LNCAP (cell line): ENCODE data around the gene MACROD2.
A peak's percentile ranks its signal among the peaks of the same experiment; 100 is the strongest.

Experiments
- TF ChIP-seq, protein P1 (sequence below): fragments of 450-650 bp; IDR thresholded peaks from 2 replicates; pipeline ENCODE4 v1.5.1; 2017; ENCODE audit warnings: mild to moderate bottlenecking

MACROD2 gene

GRCh38 chr20:16005021-16005914 is 2010.0 kb downstream of the MACROD2 start:
- TF ChIP-seq, protein P1, sequence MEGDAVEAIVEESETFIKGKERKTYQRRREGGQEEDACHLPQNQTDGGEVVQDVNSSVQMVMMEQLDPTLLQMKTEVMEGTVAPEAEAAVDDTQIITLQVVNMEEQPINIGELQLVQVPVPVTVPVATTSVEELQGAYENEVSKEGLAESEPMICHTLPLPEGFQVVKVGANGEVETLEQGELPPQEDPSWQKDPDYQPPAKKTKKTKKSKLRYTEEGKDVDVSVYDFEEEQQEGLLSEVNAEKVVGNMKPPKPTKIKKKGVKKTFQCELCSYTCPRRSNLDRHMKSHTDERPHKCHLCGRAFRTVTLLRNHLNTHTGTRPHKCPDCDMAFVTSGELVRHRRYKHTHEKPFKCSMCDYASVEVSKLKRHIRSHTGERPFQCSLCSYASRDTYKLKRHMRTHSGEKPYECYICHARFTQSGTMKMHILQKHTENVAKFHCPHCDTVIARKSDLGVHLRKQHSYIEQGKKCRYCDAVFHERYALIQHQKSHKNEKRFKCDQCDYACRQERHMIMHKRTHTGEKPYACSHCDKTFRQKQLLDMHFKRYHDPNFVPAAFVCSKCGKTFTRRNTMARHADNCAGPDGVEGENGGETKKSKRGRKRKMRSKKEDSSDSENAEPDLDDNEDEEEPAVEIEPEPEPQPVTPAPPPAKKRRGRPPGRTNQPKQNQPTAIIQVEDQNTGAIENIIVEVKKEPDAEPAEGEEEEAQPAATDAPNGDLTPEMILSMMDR = no peak

- TF ChIP-seq, protein P1 = no peak
Measured at GRCh38 chr20:16005915-16006493, 2010.7 kb downstream of the MACROD2 start.

- TF ChIP-seq, protein P1 = no peak
Measured at GRCh38 chr20:16007164-16007563, 2011.8 kb downstream of the MACROD2 start.

DNA sequence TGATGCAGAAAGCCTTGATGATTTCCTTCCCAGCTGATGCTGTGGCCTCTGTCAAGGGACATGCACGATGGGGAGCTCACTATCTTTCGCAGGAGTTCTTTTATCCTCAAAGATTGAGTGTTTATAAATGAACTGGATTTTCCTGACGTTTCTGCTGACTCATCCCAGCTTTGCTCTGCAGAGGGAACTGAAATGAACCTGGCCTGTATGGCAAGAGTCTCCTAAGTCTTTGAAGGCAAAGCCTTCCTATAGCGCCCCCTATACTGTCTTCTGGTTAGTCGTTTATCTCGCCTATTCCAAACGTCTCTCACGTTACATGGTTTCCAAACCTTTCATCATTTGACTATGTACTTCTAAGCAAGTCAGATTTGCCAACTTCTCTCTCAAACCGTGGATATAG is 2012.6 kb downstream of the MACROD2 start:
- TF ChIP-seq, protein P1 = peak; percentile 26; the same call in 1 of the 2 replicates

GRCh38 chr20:16011056-16011455 is 2015.7 kb downstream of the MACROD2 start:
- TF ChIP-seq, protein P1 = no peak

DNA sequence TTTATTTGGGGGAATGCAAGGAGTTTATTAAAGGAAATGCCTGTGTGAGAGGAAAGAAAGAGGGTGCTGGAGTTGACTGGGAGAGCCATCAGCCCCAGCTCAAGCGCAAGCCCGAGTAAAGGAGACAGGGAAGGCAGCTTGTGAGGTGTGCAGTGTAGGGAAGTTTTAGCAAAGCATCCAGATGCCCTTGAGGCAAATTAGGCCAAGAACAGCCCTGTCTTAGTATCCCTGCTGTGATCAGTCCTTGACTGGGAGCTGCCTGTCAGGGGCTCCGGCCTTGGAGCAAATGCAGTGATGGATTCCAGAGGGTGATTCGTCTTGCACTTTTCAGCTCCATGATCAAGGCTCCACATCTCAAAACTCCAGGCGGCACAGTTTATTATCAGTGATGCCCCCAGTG is 2016.2 kb downstream of the MACROD2 start:
- TF ChIP-seq, protein P1 = no peak

DNA sequence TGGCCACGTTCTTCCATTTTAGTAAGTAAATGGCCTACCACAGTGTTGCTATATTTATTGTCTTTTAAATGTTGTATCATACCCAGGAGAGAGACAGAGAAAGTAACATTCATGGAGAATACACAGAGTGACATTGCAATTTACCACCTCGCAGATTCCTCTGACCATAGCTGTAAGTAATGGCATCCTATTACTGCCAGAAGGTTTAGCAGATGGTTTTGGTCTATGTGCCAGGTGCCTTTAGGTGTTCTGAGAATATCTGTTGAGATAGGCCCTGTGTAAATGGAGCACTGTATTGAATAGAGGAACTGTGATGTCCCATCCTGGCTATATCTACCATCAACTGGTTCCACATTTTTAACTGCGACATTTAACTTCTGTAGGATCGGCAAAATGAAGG is 2018.3 kb downstream of the MACROD2 start:
- TF ChIP-seq, protein P1 = no peak
